WTC11 (cell line): ENCODE data around the gene TMEM151A. TPM values are rescaled to one million over a fixed set of nuclear protein-coding genes. Genes with fewer than 3 reads are reported as not detected.

Source experiments
- ATAC-seq: fragments of 200-7000 bp; cut with Tn5 transposase; 2 replicates; pipeline ENCODE4 v1.10.0; 2021; ENCODE audit warnings: mild to moderate bottlenecking, moderate library complexity
- CTCF ChIA-PET: fragments of 300-600 bp; sonication (Branson Sonifier 250); formaldehyde crosslinking; loops from one replicate; lab custom pipeline; 2021; ENCODE audit warnings: antibody characterized with exemption; lab: Charles Lee
- POLR2A ChIA-PET: fragments of 350-600 bp; sonication (Branson Sonifier 250); formaldehyde crosslinking; loops from one replicate; lab custom pipeline; 2021; ENCODE audit warnings: antibody characterized with exemption; lab: Charles Lee
- DNase-seq: peaks from one replicate; pipeline ENCODE4 v3.0.0; 2021; ENCODE audit warnings: low spot score
- H3K27ac Mint-ChIP-seq: 2 replicates; pipeline ENCODE4 v1.8.0; 2021; ENCODE audit warnings: mixed read lengths
- H3K27me3 Mint-ChIP-seq: 2 replicates; pipeline ENCODE4 v1.8.0; 2021; ENCODE audit warnings: low read depth, mild to moderate bottlenecking, moderate library complexity, mixed read lengths
- H3K36me3 Mint-ChIP-seq: 2 replicates; pipeline ENCODE4 v1.8.0; 2021; ENCODE audit warnings: mixed read lengths
- H3K4me1 Mint-ChIP-seq: 2 replicates; pipeline ENCODE4 v1.8.0; 2022; ENCODE audit warnings: mixed read lengths
- H3K4me3 Mint-ChIP-seq: 2 replicates; pipeline ENCODE4 v1.8.0; 2021; ENCODE audit warnings: mild to moderate bottlenecking, moderate library complexity, mixed read lengths
- H3K9me3 Mint-ChIP-seq: 2 replicates; pipeline ENCODE4 v1.8.0; 2021; ENCODE audit warnings: mixed read lengths
- ATF1 ChIP-seq: sonication (generic); formaldehyde crosslinking; IDR thresholded peaks from 2 replicates; pipeline ENCODE4 v1.8.1; 2023; ENCODE audit warnings: mild to moderate bottlenecking, moderate library complexity, missing genetic modification reagents
- CREM ChIP-seq: sonication (generic); formaldehyde crosslinking; IDR thresholded peaks from 2 replicates; pipeline ENCODE4 v1.8.1; 2022; ENCODE audit warnings: mild to moderate bottlenecking, missing genetic modification reagents, moderate library complexity
- CTCF ChIP-seq: fragments of 200-600 bp; IDR thresholded peaks from 2 replicates; pipeline ENCODE4 v1.8.0; 2022; ENCODE audit warnings: antibody characterized with exemption
- GABPB1 ChIP-seq: sonication (generic); formaldehyde crosslinking; IDR thresholded peaks from 2 replicates; pipeline ENCODE4 v1.8.1; 2023; ENCODE audit warnings: mild to moderate bottlenecking, missing genetic modification reagents
- NFATC4 ChIP-seq: fragments of 250-450 bp; sonication (Bioruptor Pico); IDR thresholded peaks from 2 replicates; pipeline ENCODE4 v1.9.0; 2021; ENCODE audit warnings: mild to moderate bottlenecking
- NFE2L1 ChIP-seq: sonication (generic); formaldehyde crosslinking; IDR thresholded peaks from 2 replicates; pipeline ENCODE4 v1.8.1; 2023; ENCODE audit warnings: missing genetic modification reagents
- NR3C1 ChIP-seq: sonication (generic); formaldehyde crosslinking; conservative IDR thresholded peaks from 2 replicates; pipeline ENCODE4 v1.8.1; 2023; ENCODE audit warnings: low read depth, mild to moderate bottlenecking, missing genetic modification reagents
- PRDM15 ChIP-seq: sonication (generic); formaldehyde crosslinking; IDR thresholded peaks from 2 replicates; pipeline ENCODE4 v1.8.0; 2022; ENCODE audit warnings: missing genetic modification reagents
- ZNF263 ChIP-seq: sonication (generic); formaldehyde crosslinking; IDR thresholded peaks from 2 replicates; pipeline ENCODE4 v1.8.1; 2022; ENCODE audit warnings: low read depth, mild to moderate bottlenecking, moderate library complexity, missing genetic modification reagents
- ZNF317 ChIP-seq: sonication (generic); formaldehyde crosslinking; IDR thresholded peaks from 2 replicates; pipeline ENCODE4 v1.8.1; 2023; ENCODE audit warnings: low read depth, mild to moderate bottlenecking, moderate library complexity, missing genetic modification reagents, borderline replicate concordance
- total RNA-seq: library from RNA; stranded (reverse); gene quantifications from 3 replicates; pipeline ENCODE4 v1.2.3, GENCODE V29; 2021
- TF ChIP-seq, protein P1 (sequence below): sonication (generic); formaldehyde crosslinking; IDR thresholded peaks from 2 replicates; pipeline ENCODE4 v1.8.1; 2022; ENCODE audit warnings: mild to moderate bottlenecking, moderate library complexity, missing genetic modification reagents

TMEM151A gene
- total RNA-seq, 1 experiment from 2014 or later = 2.2 TPM

DNA sequence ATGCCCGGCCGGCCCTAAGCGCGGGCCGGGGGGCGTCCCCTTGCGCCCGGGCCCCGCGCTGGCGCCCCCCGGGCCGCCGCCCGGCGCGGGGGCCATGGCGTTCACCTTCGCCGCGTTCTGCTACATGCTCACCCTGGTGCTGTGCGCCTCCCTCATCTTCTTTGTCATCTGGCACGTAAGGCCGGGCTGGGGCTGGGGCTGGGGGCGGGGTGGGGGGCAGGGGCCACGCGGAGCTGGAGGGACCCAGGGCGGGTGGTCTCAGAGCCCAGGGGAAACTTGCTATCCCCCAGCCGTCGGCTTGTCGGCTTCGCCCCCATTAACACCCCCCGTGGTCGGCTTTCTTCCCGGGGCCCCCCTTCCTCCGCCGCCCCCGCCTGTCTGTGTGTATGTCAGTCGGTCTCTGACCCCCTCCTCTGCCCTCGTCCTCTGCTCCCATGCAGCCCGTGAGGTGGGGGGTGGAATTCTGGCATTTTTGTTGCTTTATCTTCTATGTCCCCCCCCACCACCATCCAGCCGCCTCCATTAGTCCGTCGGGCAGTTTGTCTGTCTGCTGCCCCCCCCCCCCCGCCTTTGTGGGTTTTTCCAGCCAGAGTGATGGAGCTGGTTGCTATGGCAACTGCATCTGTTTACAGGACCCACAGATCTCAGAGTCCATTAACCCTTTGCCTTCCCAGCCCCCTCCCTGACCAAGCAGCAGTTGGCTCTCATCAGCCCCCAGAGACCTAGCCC lies 13.2 kb upstream of the TMEM151A start:
- no peak overlapping the region for H3K27ac Mint-ChIP-seq
- TF ChIP-seq ZNF317 (CRISPR knock-in tag) (no peak), ZNF263 (CRISPR knock-in tag) (no peak), ATF1 (CRISPR knock-in tag) (no peak)
- peaks cover 22% of the 10 kb centered on the region for H3K27me3 Mint-ChIP-seq
- H3K4me3 Mint-ChIP-seq = peak overlapping the region; percentile 65
- ChIA-PET POLR2A (no interaction called here), CTCF (interaction anchor here (0.6 to 2.5 kb wide), 9 partner anchors 11 to 140 kb away, joined by 3 to 15 read pairs (median 5); partner anchors contain the start of gene YIF1A)
- no peaks in the 10 kb centered on the region for H3K9me3 Mint-ChIP-seq
- DNase-seq (no peak), ATAC-seq (no peak)
- H3K36me3 Mint-ChIP-seq = peaks cover 8% of the 10 kb centered on the region
- peaks cover 24% of the 10 kb centered on the region for H3K4me1 Mint-ChIP-seq

- H3K9me3 Mint-ChIP-seq = no peaks in the 10 kb centered on the region
- H3K27ac Mint-ChIP-seq = no peak overlapping the region
- DNase-seq (peak; percentile 33), ATAC-seq (no peak; the same call in 1 of the 2 replicates)
- H3K36me3 Mint-ChIP-seq = peaks cover 4% of the 10 kb centered on the region
- ChIA-PET CTCF (interaction anchor here (0.6 to 2.5 kb wide), 9 partner anchors 11 to 139 kb away, joined by 3 to 15 read pairs (median 5); partner anchors contain the start of gene YIF1A), POLR2A (no interaction called here)
- peaks cover 24% of the 10 kb centered on the region for H3K4me1 Mint-ChIP-seq
- peaks cover 22% of the 10 kb centered on the region for H3K27me3 Mint-ChIP-seq
- H3K4me3 Mint-ChIP-seq = peak overlapping the region; percentile 65
- TF ChIP-seq, protein P1, sequence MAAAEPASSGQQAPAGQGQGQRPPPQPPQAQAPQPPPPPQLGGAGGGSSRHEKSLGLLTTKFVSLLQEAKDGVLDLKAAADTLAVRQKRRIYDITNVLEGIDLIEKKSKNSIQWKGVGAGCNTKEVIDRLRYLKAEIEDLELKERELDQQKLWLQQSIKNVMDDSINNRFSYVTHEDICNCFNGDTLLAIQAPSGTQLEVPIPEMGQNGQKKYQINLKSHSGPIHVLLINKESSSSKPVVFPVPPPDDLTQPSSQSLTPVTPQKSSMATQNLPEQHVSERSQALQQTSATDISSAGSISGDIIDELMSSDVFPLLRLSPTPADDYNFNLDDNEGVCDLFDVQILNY (CRISPR knock-in tag) = no peak
- no peak for TF ChIP-seq NFATC4 (CRISPR knock-in tag)
Observed at GRCh38 chr11:66279092-66279734, 12.5 kb upstream of the TMEM151A start.

DNA sequence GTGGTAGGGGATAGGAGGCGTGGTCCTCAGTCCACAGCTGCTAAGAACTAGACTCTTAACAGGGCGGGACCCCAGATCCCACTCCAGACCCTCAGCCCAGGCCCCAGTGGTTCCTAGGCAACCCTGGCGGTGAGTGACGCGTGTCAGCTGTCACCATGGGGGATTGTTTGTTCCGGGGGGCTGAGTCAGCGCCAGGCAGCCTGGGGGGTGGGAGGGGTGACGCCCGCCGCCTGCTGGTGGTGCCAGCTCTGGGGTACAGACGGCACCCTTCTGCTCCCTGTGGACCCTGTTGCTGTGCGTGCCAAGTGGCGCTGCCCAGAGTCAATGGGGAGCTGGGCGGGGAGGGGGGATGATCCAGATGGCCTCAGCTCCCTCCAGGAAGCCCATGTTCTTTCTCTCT lies 11.3 kb upstream of the TMEM151A start:
- Mint-ChIP-seq H3K27me3 (peaks cover 22% of the 10 kb centered on the region), H3K36me3 (peaks cover 2% of the 10 kb centered on the region; the same call in 1 of the 2 replicates), H3K9me3 (no peaks in the 10 kb centered on the region), H3K27ac (no peak overlapping the region), H3K4me1 (peaks cover 24% of the 10 kb centered on the region), H3K4me3 (no peak overlapping the region)
- TF ChIP-seq GABPB1 (CRISPR knock-in tag) = no peak
- no peak for TF ChIP-seq CREM (CRISPR knock-in tag)
- no peak for TF ChIP-seq NFE2L1 (CRISPR knock-in tag)
- no peak for TF ChIP-seq CTCF
- TF ChIP-seq NR3C1 (CRISPR knock-in tag) = no peak
- TF ChIP-seq PRDM15 = no peak
- ATAC-seq = no peak
- POLR2A ChIA-PET = interaction anchor here (0.8 to 1.3 kb wide), 3 partner anchors 10 to 13 kb away, joined by 3 to 5 read pairs (median 5); partner anchors contain the start of gene RAB1B
- CTCF ChIA-PET = interaction anchor here (1.0 to 3.5 kb wide), 6 partner anchors 9 to 58 kb away, joined by 3 to 36 read pairs (median 12); partner anchors contain the start of genes RAB1B, RIN1 and YIF1A
- no peak for DNase-seq
